Right lobe of liver (tissue), 4 donors: ENCODE measurements around the gene SMIM43.

Source experiments
- POLR2A ChIP-seq: fragments of 450-650 bp; IDR thresholded peaks from one replicate; pipeline ENCODE4 v1.6.1; 2017; ENCODE audit warnings: antibody characterized with exemption, mild to moderate bottlenecking
- TF ChIP-seq, protein P1 (sequence below), 4 donors: fragments of 200-600 bp in 3 of 4; fragments of 450-650 bp in 1 of 4; IDR thresholded peaks; one replicate each; pipeline versions ENCODE4 v1.5.1 to v1.8.0; 2016 to 2022; ENCODE audit warnings: antibody characterized with exemption in 4 of 4, mild to moderate bottlenecking in 2 of 4
- donor health status: DM: no; HTN: no; CAD: no.
- donor health status: DM: no; HTN: no; CAD: no.
- donor health status: DM: no; HTN: yes; CAD: no.

- TF ChIP-seq, protein P1, sequence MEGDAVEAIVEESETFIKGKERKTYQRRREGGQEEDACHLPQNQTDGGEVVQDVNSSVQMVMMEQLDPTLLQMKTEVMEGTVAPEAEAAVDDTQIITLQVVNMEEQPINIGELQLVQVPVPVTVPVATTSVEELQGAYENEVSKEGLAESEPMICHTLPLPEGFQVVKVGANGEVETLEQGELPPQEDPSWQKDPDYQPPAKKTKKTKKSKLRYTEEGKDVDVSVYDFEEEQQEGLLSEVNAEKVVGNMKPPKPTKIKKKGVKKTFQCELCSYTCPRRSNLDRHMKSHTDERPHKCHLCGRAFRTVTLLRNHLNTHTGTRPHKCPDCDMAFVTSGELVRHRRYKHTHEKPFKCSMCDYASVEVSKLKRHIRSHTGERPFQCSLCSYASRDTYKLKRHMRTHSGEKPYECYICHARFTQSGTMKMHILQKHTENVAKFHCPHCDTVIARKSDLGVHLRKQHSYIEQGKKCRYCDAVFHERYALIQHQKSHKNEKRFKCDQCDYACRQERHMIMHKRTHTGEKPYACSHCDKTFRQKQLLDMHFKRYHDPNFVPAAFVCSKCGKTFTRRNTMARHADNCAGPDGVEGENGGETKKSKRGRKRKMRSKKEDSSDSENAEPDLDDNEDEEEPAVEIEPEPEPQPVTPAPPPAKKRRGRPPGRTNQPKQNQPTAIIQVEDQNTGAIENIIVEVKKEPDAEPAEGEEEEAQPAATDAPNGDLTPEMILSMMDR (IDR thresholded peaks at IDR 0.05): no peak
- TF ChIP-seq POLR2A: no peak
These were observed 15.7 kb downstream of the SMIM43 start for GRCh38 chr4:121749225-121749624.
